ENCODE results near the gene TRAPPC2.
"Not testable (repeated sequence)": the region's sequence is repeated elsewhere in the genome, so short reads cannot be mapped to it uniquely, and the experiment has no call there.

TRAPPC2 gene

DNA sequence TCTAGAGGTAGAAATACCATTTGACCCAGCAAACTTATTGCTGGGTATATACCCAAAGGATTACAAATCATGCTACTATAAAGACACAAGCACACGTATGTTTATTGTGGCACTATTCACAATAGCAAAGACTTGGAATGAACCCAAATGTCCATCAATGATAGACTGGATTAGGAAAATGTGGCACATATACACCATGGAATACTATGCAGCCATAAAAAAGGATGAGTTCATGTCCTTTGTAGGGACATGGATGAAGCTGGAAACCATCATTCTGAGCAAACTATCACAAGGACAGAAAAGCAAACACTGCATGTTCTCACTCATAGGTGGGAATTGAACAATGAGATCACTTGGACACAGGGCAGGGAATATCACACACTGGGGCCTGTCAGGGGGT, 3.9 kb downstream of the TRAPPC2 start:
- ATAC-seq (ENCODE audit: low read depth); H3K4me3 Mint-ChIP-seq; H3K9me3 Mint-ChIP-seq; DNase-seq (ENCODE audit: low spot score in 2 of 2); H3K27me3 Mint-ChIP-seq; H3K27ac Mint-ChIP-seq: not testable (repeated sequence)
- H3K4me1 Mint-ChIP-seq, result peaks cover 43% of the 10 kb centered on the region
- H3K36me3 Mint-ChIP-seq, result peaks cover 26% of the 10 kb centered on the region

DNA sequence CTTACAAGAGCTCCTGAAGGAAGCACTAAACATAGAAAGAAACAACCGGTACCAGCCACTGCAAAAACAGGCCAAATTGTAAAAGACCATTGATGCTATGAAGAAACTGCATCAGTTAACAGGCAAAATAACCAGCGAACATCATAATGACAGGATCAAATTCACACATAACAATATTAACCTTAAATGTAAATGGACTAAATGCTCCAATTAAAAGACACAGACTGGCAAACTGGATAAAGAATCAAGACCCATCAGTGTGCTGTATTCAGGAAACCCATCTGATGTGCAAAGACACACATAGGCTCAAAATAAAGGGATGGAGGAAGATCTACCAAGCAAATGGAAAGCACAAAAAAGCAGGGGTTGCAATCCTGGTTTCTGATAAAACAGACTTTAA, 7.8 kb downstream of the TRAPPC2 start:
- peaks cover 34% of the 10 kb centered on the region for H3K36me3 Mint-ChIP-seq
- H3K27me3 Mint-ChIP-seq; H3K27ac Mint-ChIP-seq; H3K9me3 Mint-ChIP-seq; ATAC-seq (ENCODE audit: low read depth); DNase-seq (ENCODE audit: low spot score in 2 of 2); H3K4me3 Mint-ChIP-seq: not testable (repeated sequence)
- peaks cover 38% of the 10 kb centered on the region for H3K4me1 Mint-ChIP-seq

DNA sequence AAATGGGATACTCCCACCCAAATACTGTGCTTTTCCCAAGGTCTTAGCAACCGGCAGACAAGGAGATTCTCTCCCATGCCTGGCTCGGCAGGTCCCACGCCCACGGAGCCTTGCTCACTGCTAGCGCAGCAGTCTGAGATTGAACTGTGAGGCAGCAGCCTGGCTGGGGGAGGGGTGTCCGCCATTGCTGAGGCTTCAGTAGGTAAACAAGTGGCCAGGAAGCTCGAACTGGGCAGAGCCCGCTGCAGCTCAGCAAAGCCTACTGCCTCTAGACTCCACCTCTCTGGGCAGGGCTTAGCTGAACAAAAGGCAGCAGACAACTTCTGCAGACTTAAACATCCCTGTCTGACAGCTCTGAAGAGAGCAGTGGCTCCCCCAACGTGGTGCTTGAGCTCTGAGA, 9.5 kb downstream of the TRAPPC2 start:
- H3K27me3 Mint-ChIP-seq; DNase-seq (ENCODE audit: low spot score in 2 of 2); ATAC-seq (ENCODE audit: low read depth); H3K27ac Mint-ChIP-seq; H3K9me3 Mint-ChIP-seq; H3K4me3 Mint-ChIP-seq: not testable (repeated sequence)
- H3K4me1 Mint-ChIP-seq, result peaks cover 38% of the 10 kb centered on the region
- H3K36me3 Mint-ChIP-seq, result peaks cover 29% of the 10 kb centered on the region

DNA sequence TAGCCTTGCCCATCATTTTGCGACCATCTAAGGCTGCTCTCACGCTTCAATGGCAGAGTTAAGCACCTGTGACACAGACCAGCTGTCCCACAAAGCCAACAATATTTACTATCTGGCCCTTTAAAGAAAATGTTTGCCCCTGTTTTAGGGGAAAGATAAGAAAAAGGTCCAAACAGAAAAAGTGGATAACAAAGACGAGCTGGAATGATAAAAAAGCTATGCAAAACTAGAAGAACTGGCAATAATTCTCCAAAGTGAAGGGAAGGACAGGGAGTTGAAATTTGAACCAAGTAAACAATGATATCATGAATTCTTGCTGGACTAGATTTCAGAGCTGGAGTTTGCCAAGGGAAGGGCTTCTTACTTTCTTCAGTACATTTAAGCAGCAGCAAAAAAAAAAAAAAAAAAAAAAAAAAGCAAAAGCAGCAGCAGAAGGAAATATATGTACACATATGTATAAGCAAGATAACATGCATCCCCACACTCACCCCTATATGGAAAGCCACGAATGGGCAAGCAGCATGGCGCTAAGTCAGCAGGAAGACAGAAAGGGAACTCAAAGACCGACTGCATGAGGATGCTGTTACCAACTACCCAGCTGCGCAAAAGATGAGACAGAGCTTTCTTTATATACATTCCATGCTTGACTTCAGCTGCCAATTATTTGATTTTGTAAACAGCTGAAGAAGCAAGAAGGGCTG, 12.5 kb downstream of the TRAPPC2 start:
- DNase-seq (ENCODE audit: low spot score in 2 of 2), result no peak

DNA sequence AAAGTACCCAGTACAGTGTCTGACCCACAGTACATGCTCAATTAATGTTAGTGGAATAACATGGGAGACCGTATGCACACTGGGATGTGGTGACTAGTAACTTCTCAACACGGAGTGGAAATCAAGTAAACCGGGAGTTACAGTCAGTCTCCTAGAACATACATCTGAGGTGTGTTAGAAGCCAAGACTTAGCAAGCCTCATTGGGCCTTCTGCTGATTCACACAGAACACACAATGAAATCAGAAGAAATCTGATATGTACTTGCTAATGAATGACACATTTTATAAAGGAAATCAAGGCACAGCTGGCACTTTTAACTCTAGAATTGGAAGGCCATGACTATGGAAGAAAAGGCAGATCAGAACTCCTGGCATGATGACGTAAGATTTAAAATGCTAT, 13.0 kb downstream of the TRAPPC2 start:
- no peak for ATAC-seq (ENCODE audit: low read depth)
- Mint-ChIP-seq H3K9me3 (no peaks in the 10 kb centered on the region), H3K27ac (no peak overlapping the region), H3K4me3 (no peak overlapping the region), H3K27me3 (no peaks in the 10 kb centered on the region), H3K4me1 (peaks cover 24% of the 10 kb centered on the region), H3K36me3 (peaks cover 20% of the 10 kb centered on the region)
- DNase-seq (ENCODE audit: low spot score in 2 of 2), result no peak

More for the DNA sequence above, 12.5 kb downstream of the TRAPPC2 start:
- Mint-ChIP-seq H3K4me1 (peaks cover 26% of the 10 kb centered on the region), H3K4me3 (no peak overlapping the region), H3K9me3 (no peaks in the 10 kb centered on the region), H3K27me3 (no peaks in the 10 kb centered on the region), H3K27ac (no peak overlapping the region), H3K36me3 (peaks cover 24% of the 10 kb centered on the region)
- no peak for ATAC-seq (ENCODE audit: low read depth)

DNA sequence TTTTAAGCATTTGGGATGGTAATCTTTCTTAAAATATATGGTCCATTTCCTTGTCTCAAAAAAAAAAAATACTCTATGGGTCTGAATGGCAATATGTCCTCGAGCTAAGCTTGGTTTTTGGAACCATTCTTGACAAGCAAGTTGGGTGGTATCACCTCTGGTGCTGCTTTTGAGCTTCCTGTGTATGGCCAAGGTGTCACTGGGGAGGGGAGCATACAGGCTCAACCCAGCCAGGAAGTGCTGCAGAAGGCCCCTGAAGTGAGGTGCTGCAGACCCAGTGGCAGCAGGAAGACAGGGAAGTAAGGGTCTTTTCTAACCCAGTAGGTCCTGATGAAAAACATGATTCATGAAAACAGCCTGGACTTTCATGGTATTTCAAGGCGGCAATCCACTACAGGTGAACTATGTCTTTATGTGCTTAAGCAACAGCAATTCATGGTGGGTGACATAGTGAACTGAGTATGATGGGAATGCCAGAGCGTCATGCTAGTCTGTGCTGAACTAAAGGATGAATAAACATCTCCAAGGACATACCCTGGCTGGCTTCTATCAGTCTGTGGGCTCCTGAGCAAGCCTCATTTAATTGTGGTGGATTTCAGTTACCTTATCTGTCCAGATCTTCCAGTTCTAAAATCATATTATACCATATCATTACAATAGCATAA, 15.1 kb downstream of the TRAPPC2 start:
- DNase-seq (ENCODE audit: low spot score in 2 of 2), result no peak
- ATAC-seq (ENCODE audit: low read depth), result no peak
- Mint-ChIP-seq H3K36me3 (peaks cover 16% of the 10 kb centered on the region), H3K27me3 (no peaks in the 10 kb centered on the region), H3K4me3 (no peak overlapping the region), H3K4me1 (peaks cover 15% of the 10 kb centered on the region), H3K9me3 (no peaks in the 10 kb centered on the region), H3K27ac (no peak overlapping the region)

DNA sequence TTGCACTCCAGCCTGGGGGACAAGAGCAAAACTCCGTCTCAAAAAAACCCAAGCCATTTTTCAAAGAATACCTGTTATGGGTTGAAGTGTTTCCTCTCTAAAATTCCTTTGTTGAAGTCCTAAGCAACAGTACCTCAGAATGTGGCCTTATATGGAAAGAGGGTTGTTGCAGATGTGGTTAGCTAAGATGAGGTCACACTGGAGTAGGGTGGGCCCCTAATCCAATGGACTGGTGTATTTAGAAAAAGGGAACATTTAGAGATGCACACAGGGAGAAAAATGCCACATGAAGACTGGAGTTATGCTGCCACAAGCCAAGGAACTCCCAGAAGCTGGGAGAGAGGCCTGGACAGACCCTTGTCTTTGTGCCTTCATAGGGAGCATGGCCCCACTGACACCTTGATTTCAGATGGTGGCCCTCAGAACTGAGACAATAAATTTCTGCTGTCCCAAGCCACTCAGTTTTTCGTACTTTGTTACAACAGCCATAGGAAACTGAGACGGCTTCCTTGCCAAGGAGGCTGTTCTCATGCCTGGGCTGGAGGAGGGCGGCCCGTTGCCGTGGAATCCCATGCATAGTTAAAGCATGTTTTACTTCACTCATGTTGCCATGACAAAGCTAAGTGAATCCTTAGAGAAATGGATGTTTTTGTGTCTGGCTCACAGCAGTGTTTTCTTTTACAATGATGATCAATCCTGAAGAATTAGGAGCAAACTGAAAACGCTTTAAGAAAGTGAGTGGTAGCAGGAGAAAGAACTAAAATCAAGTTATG, 16.5 kb downstream of the TRAPPC2 start:
- peaks cover 8% of the 10 kb centered on the region for H3K4me1 Mint-ChIP-seq
- no peaks in the 10 kb centered on the region for H3K9me3 Mint-ChIP-seq
- ATAC-seq (ENCODE audit: low read depth) (no peak), DNase-seq (ENCODE audit: low spot score in 2 of 2) (no peak)
- no peak overlapping the region for H3K4me3 Mint-ChIP-seq
- no peaks in the 10 kb centered on the region for H3K27me3 Mint-ChIP-seq
- peaks cover 9% of the 10 kb centered on the region for H3K36me3 Mint-ChIP-seq
- H3K27ac Mint-ChIP-seq, result no peak overlapping the region

DNA sequence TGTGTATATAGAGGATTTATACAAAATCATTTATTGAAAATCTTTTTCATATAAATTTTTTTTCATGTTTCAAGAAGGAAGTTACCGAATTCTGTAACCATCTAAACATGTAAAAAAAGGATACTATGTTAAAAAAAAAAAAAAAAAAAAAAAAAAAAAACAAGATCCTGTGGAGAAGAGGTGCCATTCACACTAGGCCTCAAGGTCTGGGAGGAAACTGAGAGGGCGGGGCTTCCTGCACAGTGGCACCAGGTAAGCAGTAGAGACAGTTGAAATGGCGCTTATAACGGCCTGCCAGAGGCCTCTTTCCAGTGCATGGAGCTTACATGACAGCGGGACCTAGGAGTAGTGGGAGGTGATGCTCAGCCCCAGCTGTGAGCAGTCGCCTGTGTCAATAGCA, 17.5 kb downstream of the TRAPPC2 start:
- H3K9me3 Mint-ChIP-seq, result no peaks in the 10 kb centered on the region
- ATAC-seq (ENCODE audit: low read depth), result no peak
- H3K4me3 Mint-ChIP-seq, result no peak overlapping the region
- no peak for DNase-seq (ENCODE audit: low spot score in 2 of 2)
- H3K27me3 Mint-ChIP-seq, result no peaks in the 10 kb centered on the region
- no peak overlapping the region for H3K27ac Mint-ChIP-seq
- peaks cover 6% of the 10 kb centered on the region for H3K36me3 Mint-ChIP-seq
- H3K4me1 Mint-ChIP-seq, result peaks cover 3% of the 10 kb centered on the region

DNA sequence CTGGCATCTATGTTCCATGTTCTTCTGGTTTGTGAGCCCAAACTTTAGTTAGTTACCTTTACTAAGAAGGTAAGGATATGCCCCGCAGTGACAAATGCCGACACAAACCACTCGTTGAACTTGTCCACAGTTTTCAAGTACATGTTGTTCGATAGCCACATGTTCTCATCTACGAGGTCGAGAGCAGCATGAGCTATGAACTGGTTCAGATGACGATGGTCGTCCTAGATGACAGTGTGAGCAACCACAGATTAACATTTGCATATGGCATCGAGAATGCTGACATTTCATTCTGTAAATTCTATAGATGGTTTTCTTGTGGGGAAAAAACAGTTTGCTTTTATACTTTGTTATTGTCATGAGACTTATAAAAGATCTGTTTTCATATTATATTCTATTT, 18.0 kb downstream of the TRAPPC2 start:
- H3K4me3 Mint-ChIP-seq, result no peak overlapping the region
- peaks cover 6% of the 10 kb centered on the region for H3K4me1 Mint-ChIP-seq
- ATAC-seq (ENCODE audit: low read depth) (no peak), DNase-seq (ENCODE audit: low spot score in 2 of 2) (no peak)
- H3K9me3 Mint-ChIP-seq, result no peaks in the 10 kb centered on the region
- peaks cover 6% of the 10 kb centered on the region for H3K36me3 Mint-ChIP-seq
- peak overlapping the region; percentile 60 for H3K27ac Mint-ChIP-seq
- no peaks in the 10 kb centered on the region for H3K27me3 Mint-ChIP-seq

DNA sequence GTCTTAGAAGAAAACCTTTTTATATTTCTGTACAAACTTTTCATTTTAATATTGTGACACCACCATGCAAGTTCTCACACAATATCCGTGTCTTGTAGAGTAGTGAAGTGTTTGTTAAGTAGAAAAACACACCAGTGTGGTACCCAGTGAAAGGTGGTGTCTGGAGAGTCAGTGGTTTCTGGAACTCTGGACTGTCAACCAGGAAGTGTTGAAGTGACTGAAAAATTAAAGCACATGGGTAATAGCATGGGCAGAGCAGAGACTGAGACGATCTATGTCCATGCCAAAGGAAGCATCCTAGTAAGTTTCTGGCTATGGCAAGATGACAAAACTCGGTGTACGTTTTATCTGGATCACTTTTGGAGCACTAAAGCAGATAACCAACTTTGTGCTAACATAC, 23.3 kb downstream of the TRAPPC2 start:
- no peaks in the 10 kb centered on the region for H3K27me3 Mint-ChIP-seq
- H3K36me3 Mint-ChIP-seq, result peaks cover 6% of the 10 kb centered on the region
- ATAC-seq (ENCODE audit: low read depth), result no peak
- no peak overlapping the region for H3K27ac Mint-ChIP-seq
- H3K4me3 Mint-ChIP-seq, result no peak overlapping the region
- H3K4me1 Mint-ChIP-seq, result peaks cover 5% of the 10 kb centered on the region
- H3K9me3 Mint-ChIP-seq, result no peaks in the 10 kb centered on the region
- DNase-seq (ENCODE audit: low spot score in 2 of 2), result no peak

DNA sequence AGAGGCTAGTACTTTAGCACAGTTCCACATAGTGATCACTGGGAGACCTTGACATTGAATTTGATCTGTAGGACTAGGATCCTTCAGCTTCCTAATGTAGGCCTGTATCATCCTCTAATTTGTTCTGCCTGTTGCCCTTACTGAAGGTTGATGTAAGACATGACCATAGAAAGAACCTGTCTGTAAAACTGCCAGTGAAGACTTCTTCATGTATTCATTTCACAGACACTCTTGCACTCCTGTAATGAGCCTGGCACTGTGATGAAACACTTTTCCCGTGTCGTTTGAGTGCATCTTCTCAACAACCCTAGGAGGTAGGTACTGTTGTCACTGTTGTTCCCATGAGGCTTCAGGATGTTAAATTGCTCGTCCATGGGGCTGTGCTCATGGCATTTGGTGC, 30.8 kb downstream of the TRAPPC2 start:
- H3K4me1 Mint-ChIP-seq, result peaks cover 22% of the 10 kb centered on the region
- no peaks in the 10 kb centered on the region for H3K27me3 Mint-ChIP-seq
- H3K36me3 Mint-ChIP-seq, result peaks cover 6% of the 10 kb centered on the region
- no peak for DNase-seq (ENCODE audit: low spot score in 2 of 2)
- H3K9me3 Mint-ChIP-seq, result no peaks in the 10 kb centered on the region
- no peak overlapping the region for H3K4me3 Mint-ChIP-seq
- no peak overlapping the region for H3K27ac Mint-ChIP-seq
- ATAC-seq (ENCODE audit: low read depth), result no peak

DNA sequence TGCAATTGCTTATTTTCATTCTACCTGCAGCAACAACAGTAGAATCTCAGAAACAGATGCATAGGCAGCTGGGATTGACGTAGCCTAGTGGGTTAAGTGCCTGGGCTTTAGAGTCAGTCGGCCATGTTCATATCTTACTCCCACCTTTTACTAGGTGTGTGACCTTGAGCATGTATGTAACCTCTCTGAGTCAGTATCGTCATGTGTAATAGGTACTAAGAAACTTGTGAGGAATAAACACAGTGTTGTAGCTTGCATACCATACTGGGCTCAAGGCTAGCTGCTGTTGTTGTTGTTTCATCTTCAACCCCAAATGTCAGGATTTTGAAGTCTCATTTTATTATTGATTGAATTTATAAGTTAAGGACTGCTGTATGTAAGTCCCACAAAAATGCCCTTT, 31.3 kb downstream of the TRAPPC2 start:
- H3K4me1 Mint-ChIP-seq, result peaks cover 22% of the 10 kb centered on the region
- no peak for ATAC-seq (ENCODE audit: low read depth)
- H3K36me3 Mint-ChIP-seq, result peaks cover 6% of the 10 kb centered on the region
- no peaks in the 10 kb centered on the region for H3K9me3 Mint-ChIP-seq
- H3K27ac Mint-ChIP-seq, result no peak overlapping the region
- H3K27me3 Mint-ChIP-seq, result no peaks in the 10 kb centered on the region
- DNase-seq (ENCODE audit: low spot score in 2 of 2), result no peak
- no peak overlapping the region for H3K4me3 Mint-ChIP-seq

DNA sequence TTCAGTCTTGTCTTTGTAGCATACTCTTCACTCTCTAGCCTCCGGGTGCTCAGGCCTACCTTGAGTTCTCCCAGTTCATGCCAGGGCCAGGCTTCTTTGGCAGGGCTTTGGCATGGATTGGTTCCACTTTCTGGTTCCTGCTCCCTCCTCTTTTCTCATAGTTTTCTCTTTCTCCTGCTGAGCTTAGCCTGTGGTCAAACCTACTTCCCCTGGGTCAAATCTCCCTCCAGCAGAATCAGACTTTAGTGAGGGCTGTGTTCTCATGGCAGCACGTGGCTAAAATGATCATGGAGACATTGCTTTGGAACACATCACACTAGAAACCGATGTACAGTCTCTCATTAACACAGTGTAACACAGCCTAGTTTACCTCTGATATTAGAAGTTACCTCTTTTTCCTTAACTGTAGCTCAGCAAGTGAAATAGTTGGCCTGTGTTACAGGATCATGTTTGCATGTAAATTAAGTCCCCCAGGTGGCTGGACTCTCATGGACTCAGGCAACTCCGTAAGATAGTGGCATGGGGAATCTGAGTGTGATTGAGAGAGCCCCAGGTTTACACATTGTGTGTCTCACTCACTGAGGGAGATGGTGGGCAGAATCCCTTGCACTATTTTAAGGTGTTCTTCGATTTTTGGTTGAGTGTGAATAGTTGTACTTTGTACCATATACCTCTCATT, 32.2 kb downstream of the TRAPPC2 start:
- DNase-seq (ENCODE audit: low spot score in 2 of 2) (no peak), ATAC-seq (ENCODE audit: low read depth) (no peak)
- no peaks in the 10 kb centered on the region for H3K9me3 Mint-ChIP-seq
- peak overlapping the region; percentile 18 for H3K4me3 Mint-ChIP-seq
- H3K36me3 Mint-ChIP-seq, result peaks cover 3% of the 10 kb centered on the region
- H3K27me3 Mint-ChIP-seq, result no peaks in the 10 kb centered on the region
- peak overlapping the region; percentile 75 for H3K27ac Mint-ChIP-seq
- peaks cover 24% of the 10 kb centered on the region for H3K4me1 Mint-ChIP-seq

DNA sequence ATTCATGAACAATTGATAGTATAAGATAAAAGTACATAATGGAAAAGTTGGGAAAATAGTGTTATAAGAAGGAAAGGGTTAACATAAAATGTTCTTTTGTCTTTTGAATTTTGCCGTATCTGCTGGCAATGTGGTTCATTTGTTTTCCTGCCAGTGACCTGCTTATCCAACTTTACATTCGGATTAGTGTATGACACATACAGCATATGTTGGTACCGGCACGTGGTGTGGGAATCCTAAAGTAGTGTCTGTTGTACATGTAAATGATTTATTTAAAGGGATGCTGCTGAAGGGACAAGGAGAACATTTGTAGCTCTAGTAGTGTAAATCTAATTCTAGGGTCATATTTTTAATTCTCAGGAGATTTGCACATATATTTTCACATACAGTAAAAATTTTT, 34.0 kb downstream of the TRAPPC2 start:
- Mint-ChIP-seq H3K4me1 (peaks cover 36% of the 10 kb centered on the region), H3K4me3 (no peak overlapping the region), H3K36me3 (peaks cover 5% of the 10 kb centered on the region), H3K9me3 (no peaks in the 10 kb centered on the region), H3K27ac (no peak overlapping the region), H3K27me3 (no peaks in the 10 kb centered on the region)
- no peak for DNase-seq (ENCODE audit: low spot score in 2 of 2)
- ATAC-seq (ENCODE audit: low read depth), result no peak

All from memory B cell (primary cell).